ENCODE measurements around the gene MYOZ2.

- no peak for TF ChIP-seq ZNF274 (IDR thresholded peaks at IDR 0.05; ENCODE audit: low read depth, low read length)
- no peak for TF ChIP-seq YY1 (IDR thresholded peaks at IDR 0.05; ENCODE audit: insufficient read depth, insufficient read length)
- TF ChIP-seq SUZ12 (IDR thresholded peaks at IDR 0.05; ENCODE audit: extremely low read depth, insufficient read depth, insufficient read length): no peak
Measured at GRCh38 chr4:119105605-119106004, 30.0 kb upstream of the MYOZ2 start.

Data from NT2/D1 (cell line).